Neutrophil (primary cell): ENCODE data around the gene GALNT12.

Experiments used
- H3K27ac ChIP-seq: fragments of 200-600 bp; sonication (generic); 2 replicates; pipeline ENCODE4 v1.5.1; 2016; ENCODE audit warnings: mild to moderate bottlenecking, moderate library complexity
- H3K27me3 ChIP-seq: fragments of 200-600 bp; sonication (generic); 2 replicates; pipeline ENCODE4 v1.6.0; 2016; ENCODE audit warnings: mild to moderate bottlenecking
- H3K36me3 ChIP-seq: fragments of 200-600 bp; sonication (generic); 2 replicates; pipeline ENCODE4 v1.5.1; 2017
- H3K4me1 ChIP-seq, 2 experiments: fragments of 200-600 bp in 1 of 2; sonication (generic) in 1 of 2; 1 replicate in 1 of 2; 2 replicates in 1 of 2; pipeline versions ENCODE4 v1.5.1 to v1.6.1; 2013 to 2016; ENCODE audit warnings: low read depth in 1 of 2, low read length in 1 of 2, mild to moderate bottlenecking in 1 of 2, moderate library complexity in 1 of 2; ENCODE audit not compliant: control insufficient read depth in 1 of 2, insufficient read depth in 1 of 2
- H3K4me3 ChIP-seq, 2 experiments: fragments of 200-600 bp in 1 of 2; sonication (generic) in 1 of 2; 1 replicate in 1 of 2; 2 replicates in 1 of 2; pipeline ENCODE4 v1.5.1; 2013 to 2016; ENCODE audit warnings: low read depth in 1 of 2, low read length in 1 of 2, mild to moderate bottlenecking in 1 of 2, moderate library complexity in 1 of 2
- H3K9me3 ChIP-seq: fragments of 200-600 bp; sonication (generic); 2 replicates; pipeline ENCODE4 v1.5.1; 2016
- TF ChIP-seq, protein P1 (sequence below): fragments of 200-600 bp; sonication (generic); IDR thresholded peaks from 2 replicates; pipeline ENCODE4 v1.5.1; 2016; ENCODE audit warnings: antibody characterized with exemption

Gene GALNT12

DNA sequence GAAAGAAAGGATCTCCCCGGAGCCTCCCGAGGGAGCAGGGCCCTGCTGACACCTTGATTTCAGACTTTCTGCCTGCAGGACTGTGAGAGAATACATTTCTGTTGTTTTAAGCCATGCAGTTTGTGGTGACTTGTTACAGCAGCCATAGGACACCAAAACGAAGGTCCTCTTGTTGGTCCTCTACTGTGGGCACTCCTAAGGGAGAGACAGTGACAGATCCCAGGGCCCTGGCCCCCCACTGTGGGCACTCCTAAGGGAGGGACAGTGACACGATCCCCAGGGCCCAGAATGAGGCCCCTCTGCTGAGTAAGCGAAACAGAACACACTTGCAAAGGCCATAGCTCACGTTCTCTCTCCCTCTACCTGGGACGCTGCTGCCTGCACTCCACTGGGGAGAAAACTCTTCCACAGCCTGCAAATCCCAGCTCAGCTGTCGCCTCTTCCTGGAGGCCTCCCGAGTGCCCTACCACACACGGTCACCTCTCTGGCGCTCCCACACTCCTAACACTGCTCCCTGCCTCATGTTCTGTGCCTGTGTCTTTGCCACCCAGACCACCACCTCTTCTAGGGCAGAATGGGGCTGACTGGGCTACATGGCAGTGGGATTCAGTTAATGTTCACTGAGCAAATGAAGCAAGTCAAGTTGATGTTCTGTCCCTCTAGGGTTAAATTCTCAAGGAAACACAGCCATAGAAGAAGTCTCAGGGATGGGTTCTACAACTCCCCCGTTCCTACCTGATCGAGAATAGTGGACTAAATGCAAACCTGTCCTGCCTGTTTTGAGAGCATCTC lies 34.9 kb upstream of the GALNT12 start:
- no peaks in the 10 kb centered on the region for H3K36me3 ChIP-seq

DNA sequence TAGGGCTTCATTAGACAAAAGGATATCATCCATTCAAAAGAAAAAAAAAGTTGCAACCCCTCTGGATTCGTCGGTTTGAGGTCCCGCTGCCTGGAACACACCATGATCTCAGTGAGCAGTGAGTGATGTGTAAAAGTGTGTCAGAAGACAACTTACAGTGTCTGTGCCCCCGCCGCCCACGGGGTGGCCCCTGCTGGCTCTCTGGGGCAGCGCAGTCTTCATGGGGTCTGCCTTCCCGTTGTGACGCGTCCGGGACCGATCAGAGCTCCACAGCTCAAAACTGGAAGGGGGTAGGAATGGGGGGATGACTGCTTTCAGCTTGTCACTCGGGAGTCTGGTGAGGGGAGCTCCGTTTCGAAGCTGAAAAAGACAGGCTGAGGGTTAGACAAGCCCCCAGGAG lies 33.7 kb upstream of the GALNT12 start:
- Histone ChIP-seq H3K27ac (no peak overlapping the region), H3K4me1 (no peaks in the 10 kb centered on the region), H3K27me3 (peaks cover 8% of the 10 kb centered on the region), H3K4me3 (no peak overlapping the region), H3K9me3 (no peaks in the 10 kb centered on the region), H3K36me3 (no peaks in the 10 kb centered on the region)
- TF ChIP-seq, protein P1, sequence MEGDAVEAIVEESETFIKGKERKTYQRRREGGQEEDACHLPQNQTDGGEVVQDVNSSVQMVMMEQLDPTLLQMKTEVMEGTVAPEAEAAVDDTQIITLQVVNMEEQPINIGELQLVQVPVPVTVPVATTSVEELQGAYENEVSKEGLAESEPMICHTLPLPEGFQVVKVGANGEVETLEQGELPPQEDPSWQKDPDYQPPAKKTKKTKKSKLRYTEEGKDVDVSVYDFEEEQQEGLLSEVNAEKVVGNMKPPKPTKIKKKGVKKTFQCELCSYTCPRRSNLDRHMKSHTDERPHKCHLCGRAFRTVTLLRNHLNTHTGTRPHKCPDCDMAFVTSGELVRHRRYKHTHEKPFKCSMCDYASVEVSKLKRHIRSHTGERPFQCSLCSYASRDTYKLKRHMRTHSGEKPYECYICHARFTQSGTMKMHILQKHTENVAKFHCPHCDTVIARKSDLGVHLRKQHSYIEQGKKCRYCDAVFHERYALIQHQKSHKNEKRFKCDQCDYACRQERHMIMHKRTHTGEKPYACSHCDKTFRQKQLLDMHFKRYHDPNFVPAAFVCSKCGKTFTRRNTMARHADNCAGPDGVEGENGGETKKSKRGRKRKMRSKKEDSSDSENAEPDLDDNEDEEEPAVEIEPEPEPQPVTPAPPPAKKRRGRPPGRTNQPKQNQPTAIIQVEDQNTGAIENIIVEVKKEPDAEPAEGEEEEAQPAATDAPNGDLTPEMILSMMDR: no peak

More for the DNA sequence above, 34.9 kb upstream of the GALNT12 start:
- H3K4me3 ChIP-seq: no peak overlapping the region
- no peaks in the 10 kb centered on the region for H3K4me1 ChIP-seq
- peaks cover 8% of the 10 kb centered on the region for H3K27me3 ChIP-seq
- TF ChIP-seq, protein P1: no peak
- no peaks in the 10 kb centered on the region for H3K9me3 ChIP-seq
- no peak overlapping the region for H3K27ac ChIP-seq

DNA sequence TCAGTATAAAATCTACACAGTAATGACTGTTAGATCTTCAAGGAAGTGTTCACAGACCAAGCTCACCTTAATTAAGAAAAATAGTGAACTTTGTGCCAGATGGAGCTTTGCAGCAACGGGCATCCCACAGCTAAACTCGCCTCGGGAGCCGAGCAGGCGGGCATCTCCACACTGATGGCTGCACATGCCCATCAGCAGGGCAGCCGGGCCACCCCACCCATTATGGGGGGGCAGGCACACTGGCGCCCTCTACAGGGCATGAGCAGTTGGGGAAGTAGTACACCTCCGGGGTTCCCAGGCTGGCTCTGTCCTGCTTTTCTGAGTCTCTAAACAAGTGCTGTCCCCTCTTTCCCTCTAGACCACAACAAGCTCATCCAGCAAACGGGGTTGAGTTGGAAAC lies 32.7 kb upstream of the GALNT12 start:
- H3K27me3 ChIP-seq: peaks cover 8% of the 10 kb centered on the region
- no peak overlapping the region for H3K27ac ChIP-seq
- no peak overlapping the region for H3K4me3 ChIP-seq
- no peaks in the 10 kb centered on the region for H3K4me1 ChIP-seq
- no peaks in the 10 kb centered on the region for H3K36me3 ChIP-seq
- H3K9me3 ChIP-seq: no peaks in the 10 kb centered on the region
- TF ChIP-seq, protein P1: no peak

DNA sequence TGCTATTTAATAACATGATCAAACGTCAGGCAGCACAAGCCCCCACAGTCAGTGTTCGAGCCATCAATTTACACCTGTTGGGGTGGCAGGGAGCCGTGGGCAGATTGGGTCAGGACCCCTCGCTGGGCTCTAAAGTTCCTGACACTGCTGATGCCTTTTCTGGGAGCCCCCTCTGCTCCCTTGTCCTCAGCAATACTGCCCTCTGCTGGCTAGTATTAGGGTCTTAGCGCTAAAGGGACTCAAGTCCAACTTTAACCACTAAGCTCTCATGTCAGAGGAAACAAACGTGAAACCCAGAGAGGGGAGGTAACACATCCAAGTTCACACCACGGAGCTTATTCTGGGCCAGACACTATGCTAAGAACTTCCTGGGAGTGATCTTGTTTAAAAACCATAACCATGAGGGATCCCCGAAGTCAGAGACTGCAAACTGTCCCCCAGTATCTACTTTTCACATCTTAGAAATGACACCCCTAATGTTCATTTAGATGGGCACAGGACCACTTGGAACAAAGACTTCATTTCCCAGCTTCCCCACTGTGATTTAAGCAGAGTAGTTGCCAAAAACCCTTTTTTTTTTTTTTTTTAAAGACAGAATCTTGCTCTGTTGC lies 31.5 kb upstream of the GALNT12 start:
- TF ChIP-seq, protein P1: no peak
- Histone ChIP-seq H3K9me3 (no peaks in the 10 kb centered on the region), H3K27ac (no peak overlapping the region), H3K4me3 (no peak overlapping the region), H3K27me3 (peaks cover 11% of the 10 kb centered on the region), H3K4me1 (no peaks in the 10 kb centered on the region), H3K36me3 (no peaks in the 10 kb centered on the region)

DNA sequence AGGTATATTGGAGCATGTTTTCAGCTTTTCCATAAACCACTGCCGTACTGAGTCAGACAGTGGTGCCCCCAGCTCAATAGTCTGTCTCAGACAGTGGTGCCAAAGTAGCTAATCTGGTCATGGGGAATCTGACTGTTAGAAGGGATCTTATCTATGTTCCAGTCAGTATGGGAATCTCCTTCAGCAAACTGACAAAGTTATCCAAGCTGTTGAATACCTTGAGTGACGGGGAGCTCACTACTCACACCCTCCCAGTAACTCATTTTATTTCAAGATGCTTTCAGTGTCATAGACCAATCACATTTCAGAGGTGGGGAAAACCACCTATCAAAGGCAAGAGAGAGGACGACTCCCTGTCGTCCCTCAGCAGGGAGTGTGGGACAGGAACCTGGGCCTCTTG lies 29.9 kb upstream of the GALNT12 start:
- H3K27ac ChIP-seq: no peak overlapping the region
- H3K4me3 ChIP-seq: no peak overlapping the region
- peaks cover 8 to 9% of the 10 kb centered on the region in 2 experiments for H3K4me1 ChIP-seq
- H3K36me3 ChIP-seq: no peaks in the 10 kb centered on the region
- H3K9me3 ChIP-seq: no peaks in the 10 kb centered on the region
- peaks cover 25% of the 10 kb centered on the region for H3K27me3 ChIP-seq
- TF ChIP-seq, protein P1: no peak
